GM12878 (cell line): ENCODE results near the gene ZNF799. TPM values are rescaled to one million over a fixed set of nuclear protein-coding genes. Genes with fewer than 3 reads are reported as not detected.

Experiments used
- ATAC-seq: fragments of 200-7000 bp; cut with Tn5 transposase; 3 replicates; pipeline ENCODE4 v1.9.1; 2020; ENCODE audit warnings: mild to moderate bottlenecking, moderate library complexity
- BruUV-seq: library from RNA; stranded (reverse); fragments of 400-500 nt; replicated peaks from 2 replicates; lab custom pipeline; 2021; lab: Mats Ljungman, UMichigan
- CTCF ChIA-PET: fragments of 300-600 bp; sonication (Branson Sonifier 250); formaldehyde crosslinking; extraction: SDS; loops from one replicate; lab custom pipeline; 2021; ENCODE audit warnings: inconsistent platforms; lab: Yijun Ruan, JAX
- POLR2A ChIA-PET: fragments of 350-600 bp; formaldehyde crosslinking; extraction: SDS; loops from one replicate; lab custom pipeline; 2021; ENCODE audit warnings: inconsistent platforms; lab: Charles Lee
- RAD21 ChIA-PET: fragments of 300-600 bp; sonication (Branson Sonifier 250); formaldehyde crosslinking; loops from one replicate; lab custom pipeline; 2023; ENCODE audit warnings: antibody characterized with exemption; ENCODE audit not compliant: unreplicated experiment; lab: Charles Lee
- SMC1A ChIA-PET: fragments of 300-600 bp; sonication (Branson Sonifier 250); formaldehyde crosslinking; loops from one replicate; lab custom pipeline; 2023; ENCODE audit not compliant: unreplicated experiment, uncharacterized antibody; lab: Charles Lee
- DNase-seq: peaks from one replicate; pipeline ENCODE4 v3.0.0-alpha.2; 2011; ENCODE audit warnings: low read depth, low spot score
- FAIRE-seq: peaks from 3 replicates; lab custom pipeline; 2011; peaks lifted over from hg19 to GRCh38; lab: Jason Lieb, UNC
- H2AFZ ChIP-seq: 2 replicates; pipeline ENCODE4 v1.6.0; 2011; ENCODE audit warnings: low read depth, low read length, control low read depth; ENCODE audit not compliant: control insufficient read depth
- H3K27ac ChIP-seq: 2 replicates; pipeline ENCODE4 v1.5.1; 2011; ENCODE audit warnings: control low read depth; ENCODE audit not compliant: control insufficient read depth, insufficient read depth
- H3K27me3 ChIP-seq, 2 experiments: replicated peaks in 1 of 2; 2 replicates each; pipeline versions ENCODE4 v1.6.0 to v1.6.1; 2011; ENCODE audit warnings: low read length in 1 of 2; ENCODE audit not compliant: control insufficient read depth in 2 of 2, insufficient read depth in 2 of 2
- H3K36me3 ChIP-seq, 2 experiments: 2 replicates each; pipeline ENCODE4 v1.5.1; 2011; ENCODE audit warnings: low read length in 1 of 2; ENCODE audit not compliant: control insufficient read depth in 2 of 2, insufficient read depth in 2 of 2
- H3K4me1 ChIP-seq: 2 replicates; pipeline ENCODE4 v1.6.1; 2011; ENCODE audit warnings: mild to moderate bottlenecking, low read length, moderate library complexity, mixed read lengths; ENCODE audit not compliant: control insufficient read depth, insufficient read depth
- H3K4me2 ChIP-seq: 2 replicates; pipeline ENCODE4 v1.6.0; 2011; ENCODE audit warnings: control low read depth; ENCODE audit not compliant: control insufficient read depth, insufficient read depth
- H3K4me3 ChIP-seq: fragments of 200-600 bp; sonication (generic); 2 replicates; pipeline ENCODE4 v1.5.1; 2016
- H3K79me2 ChIP-seq: 2 replicates; pipeline ENCODE4 v1.6.0; 2011; ENCODE audit warnings: low read length; ENCODE audit not compliant: control insufficient read depth, insufficient read depth
- H3K9ac ChIP-seq: 2 replicates; pipeline ENCODE4 v1.8.0; 2011; ENCODE audit warnings: low read length, control low read depth, mixed read lengths; ENCODE audit not compliant: control insufficient read depth, insufficient read depth
- H3K9me3 ChIP-seq: replicated peaks from 3 replicates; pipeline ENCODE4 v1.5.1; 2011; ENCODE audit warnings: mild to moderate bottlenecking, low read length; ENCODE audit not compliant: control insufficient read depth, insufficient read depth
- H4K20me1 ChIP-seq: 2 replicates; pipeline ENCODE4 v1.6.0; 2011; ENCODE audit not compliant: control insufficient read depth, insufficient read depth
- ATF2 ChIP-seq: IDR thresholded peaks from 2 replicates; pipeline ENCODE4 v1.6.1; 2012; ENCODE audit warnings: low read length, inconsistent platforms
- BHLHE40 ChIP-seq, 2 experiments: fragments of 450-650 bp in 1 of 2; IDR thresholded peaks; 2 replicates each; pipeline ENCODE4 v1.6.1; 2011 to 2017; ENCODE audit warnings: low read depth in 2 of 2, borderline replicate concordance in 1 of 2, improper control_type of control experiment in 1 of 2, low read length in 1 of 2, mild to moderate bottlenecking in 1 of 2
- CBX5 ChIP-seq: sonication (generic); IDR thresholded peaks from 2 replicates; pipeline ENCODE4 v1.6.1; 2016; ENCODE audit warnings: low read depth, moderate library complexity, mild to moderate bottlenecking, inconsistent platforms
- CEBPB ChIP-seq, 2 experiments: fragments of 150-350 bp in 1 of 2; IDR thresholded peaks; 2 replicates each; pipeline ENCODE4 v1.6.1; 2012 to 2014; ENCODE audit warnings: low read depth in 2 of 2, low read length in 2 of 2, borderline replicate concordance in 1 of 2, inconsistent platforms in 1 of 2
- CREB1 ChIP-seq: IDR thresholded peaks from 2 replicates; pipeline ENCODE4 v1.6.1; 2012; ENCODE audit warnings: low read depth, mild to moderate bottlenecking, inconsistent platforms
- EGR1 ChIP-seq, 2 experiments: IDR thresholded peaks; 1 replicate in 1 of 2; 2 replicates in 1 of 2; pipeline ENCODE4 v1.6.1; 2011 to 2012; ENCODE audit warnings: low read depth in 2 of 2, low read length in 2 of 2, borderline replicate concordance in 1 of 2, mild to moderate bottlenecking in 1 of 2, moderate library complexity in 1 of 2
- IRF4 ChIP-seq: IDR thresholded peaks from 2 replicates; pipeline ENCODE4 v1.6.1; 2011; ENCODE audit warnings: low read depth, low read length
- IRF5 ChIP-seq: fragments of 450-650 bp; IDR thresholded peaks from 2 replicates; pipeline ENCODE4 v1.6.1; 2017; ENCODE audit warnings: borderline replicate concordance
- MTA3 ChIP-seq: IDR thresholded peaks from 2 replicates; pipeline ENCODE4 v1.6.1; 2012; ENCODE audit warnings: low read length, inconsistent platforms, borderline replicate concordance
- NKRF ChIP-seq: fragments of 450-650 bp; conservative IDR thresholded peaks from 2 replicates; pipeline ENCODE4 v1.6.1; 2017; ENCODE audit warnings: mild to moderate bottlenecking, moderate library complexity
- POLR2AphosphoS5 ChIP-seq: IDR thresholded peaks from 2 replicates; pipeline ENCODE4 v1.6.1; 2011; ENCODE audit warnings: mild to moderate bottlenecking, low read length, inconsistent platforms
- RAD21 ChIP-seq: IDR thresholded peaks from 2 replicates; pipeline ENCODE4 v1.6.1; 2011; ENCODE audit warnings: mild to moderate bottlenecking, low read depth, low read length, moderate library complexity; ENCODE audit not compliant: insufficient read depth
- RUNX3 ChIP-seq: IDR thresholded peaks from 2 replicates; pipeline ENCODE4 v1.6.1; 2012; ENCODE audit warnings: low read length, inconsistent platforms
- TARDBP ChIP-seq: IDR thresholded peaks from 2 replicates; pipeline ENCODE4 v1.6.1; 2016; ENCODE audit warnings: borderline replicate concordance
- TCF3 ChIP-seq: IDR thresholded peaks from 2 replicates; pipeline ENCODE4 v1.6.1; 2012; ENCODE audit warnings: low read depth, mild to moderate bottlenecking, low read length, borderline replicate concordance; ENCODE audit not compliant: insufficient read depth
- YY1 ChIP-seq: IDR thresholded peaks from 2 replicates; pipeline ENCODE4 v1.6.1; 2011; ENCODE audit warnings: low read depth, mild to moderate bottlenecking, low read length
- WGBS: methylation state at CpG from one replicate; pipeline ENCODE4 v1.1.6; 2016; ENCODE audit warnings: low lambda C conversion rate; ENCODE audit not compliant: insufficient replicate concordance, insufficient coverage; ENCODE audit errors: missing lambda C conversion rate; 5-methylcytosine and 5-hydroxymethylcytosine counted together
- in situ Hi-C: fragments of 300-500 bp; cut with MboI; formaldehyde crosslinking; loops from 9 replicates; pipeline ENCODE4 v1.14.3; 2018; ENCODE audit warnings: mixed read lengths
- intact Hi-C: fragments of 100-400 bp; cut with micrococcal nuclease; formaldehyde crosslinking; loops from one replicate; pipeline ENCODE4 v1.14.2; 2022; ENCODE audit not compliant: unreplicated experiment
- polyA plus RNA-seq, 11 experiments: library from polyadenylated mRNA; depleted of rRNA in 4 of 11; unstranded in 6 of 11; stranded (reverse) in 5 of 11; fragments of >200 nt; fragmentation: Nextera tagmentation in 4 of 11; fragmentation: Illumina TruSeq in 1 of 11; extraction: Ambion mirVana in 4 of 11; extraction: Trizol in 1 of 11; gene quantifications; 1 replicate in 1 of 11; 2 replicates in 10 of 11; pipeline versions ENCODE4 v1.2.1 to v1.2.3, GENCODE V29; 2011 to 2016; ENCODE audit warnings: inconsistent platforms in 2 of 11, missing spikeins in 2 of 11, low read depth in 1 of 11
- total RNA-seq, 4 experiments: library from RNA; depleted of rRNA in 3 of 4; stranded (reverse); fragments of >200 nt in 3 of 4; fragmentation: Illumina TruSeq in 1 of 4; extraction: Trizol in 1 of 4; gene quantifications; 2 replicates each; pipeline versions ENCODE4 v1.2.1 to v1.2.3, GENCODE V29; 2013 to 2021

ZNF799 gene
- total and polyA plus RNA-seq, 10 of the 15 experiments (the other 5 are each of a cell fraction or from before 2014, with no cell fraction given), result 1.5 to 9.2 (median 3.1) TPM

GRCh38 chr19:12400633-12401502, at the start of gene ZNF799 (continued):
- peak; percentile 42; the same call in 1 of the 2 replicates for TF ChIP-seq CREB1
- no peak for TF ChIP-seq TCF3
- no peak for TF ChIP-seq ATF2
- TF ChIP-seq EGR1 (IDR thresholded peaks at IDR 0.05; ENCODE audit: borderline replicate concordance in 1 of 2, low read depth in 2 of 2, low read length in 2 of 2), result peak; percentile 17 to 38; a peak in 1 of 3 replicates
- no peak for TF ChIP-seq RAD21
- no peak for TF ChIP-seq IRF4
- TF ChIP-seq BHLHE40 (IDR thresholded peaks at IDR 0.05; ENCODE audit: borderline replicate concordance in 1 of 2, low read depth in 2 of 2, low read length in 1 of 2), result peak in 1 of 2 experiments; percentile 63; a peak in 2 of 4 replicates
- no peak for TF ChIP-seq CEBPB (IDR thresholded peaks at IDR 0.05; ENCODE audit: borderline replicate concordance in 1 of 2, low read depth in 2 of 2, low read length in 2 of 2)
- TF ChIP-seq TARDBP, result no peak
- TF ChIP-seq MTA3, result no peak
- no peak for TF ChIP-seq POLR2AphosphoS5

- Histone ChIP-seq H3K9ac (no peak overlapping the region), H3K36me3 (no peaks in the 10 kb centered on the region), H2AFZ (no peak overlapping the region), H3K27me3 (no peaks in the 10 kb centered on the region), H3K79me2 (no peaks in the 10 kb centered on the region), H4K20me1 (no peaks in the 10 kb centered on the region), H3K4me3 (no peak overlapping the region), H3K27ac (no peak overlapping the region), H3K4me2 (no peak overlapping the region), H3K4me1 (no peaks in the 10 kb centered on the region), H3K9me3 (peaks cover 10% of the 10 kb centered on the region)
- CTCF ChIA-PET, result no interaction called here
- BruUV-seq, result no TSS peak
- SMC1A ChIA-PET, result no interaction called here
- in situ Hi-C loops, result no loop called here
- POLR2A ChIA-PET, result no interaction called here
- DNase-seq (no peak), FAIRE-seq (no peak), ATAC-seq (no peak)
- 40% methylated on average over 10 of the region's 10 CpGs for WGBS
- RAD21 ChIA-PET, result no interaction called here
- intact Hi-C loops, result no loop called here
- TF ChIP-seq RUNX3 (no peak), YY1 (no peak), NKRF (no peak), IRF5 (no peak), RAD21 (no peak), CBX5 (no peak)
Observed at GRCh38 chr19:12450844-12451243, 49.8 kb upstream of the ZNF799 start.
